Fibroblast of peridontal ligament (primary cell): ENCODE data around the gene TLK2.
"Not testable (repeated sequence)": the region's sequence is repeated elsewhere in the genome, so short reads cannot be mapped to it uniquely, and the experiment has no call there.

Experiments
- DNase-seq: peaks from one replicate; pipeline ENCODE4 v3.0.0-alpha.2; 2010; ENCODE audit errors: extremely low read depth

TLK2 gene

GRCh38 chr17:62478424-62478879 is at the start of gene TLK2:
TSS of gene TLK2 (plus strand) at chr17:62478825. CDS start at chr17:62481126, 2,301 bp downstream.
- peak; percentile 68 for DNase-seq

GRCh38 chr17:62435251-62435650 is 43.4 kb upstream of the TLK2 start:
- DNase-seq = not testable (repeated sequence)

GRCh38 chr17:62441181-62441580 is 37.4 kb upstream of the TLK2 start:
- DNase-seq = not testable (repeated sequence)

- DNase-seq = no peak
Measured at GRCh38 chr17:62444063-62444462, 34.6 kb upstream of the TLK2 start.

- DNase-seq = not testable (repeated sequence)
Measured at GRCh38 chr17:62445791-62446190, 32.8 kb upstream of the TLK2 start.

GRCh38 chr17:62452195-62452594 is 26.4 kb upstream of the TLK2 start:
- DNase-seq = not testable (repeated sequence)

GRCh38 chr17:62453041-62453440 is 25.6 kb upstream of the TLK2 start:
- DNase-seq = not testable (repeated sequence)

GRCh38 chr17:62453656-62454055 is 25.0 kb upstream of the TLK2 start:
- not testable (repeated sequence) for DNase-seq

- DNase-seq = not testable (repeated sequence)
Measured at GRCh38 chr17:62454111-62454510, 24.5 kb upstream of the TLK2 start.

- DNase-seq = no peak
Measured at GRCh38 chr17:62456016-62456415, 22.6 kb upstream of the TLK2 start.

GRCh38 chr17:62458483-62458882 is 20.1 kb upstream of the TLK2 start:
- not testable (repeated sequence) for DNase-seq

- DNase-seq = not testable (repeated sequence)
Measured at GRCh38 chr17:62464422-62464821, 14.2 kb upstream of the TLK2 start.

GRCh38 chr17:62465271-62465670 is 13.4 kb upstream of the TLK2 start:
- DNase-seq = not testable (repeated sequence)

- DNase-seq = peak; percentile 58
Measured at GRCh38 chr17:62470666-62471379, 7.8 kb upstream of the TLK2 start.

- DNase-seq = not testable (repeated sequence)
Measured at GRCh38 chr17:62471380-62471880, 7.2 kb upstream of the TLK2 start.

GRCh38 chr17:62473030-62473982 is 5.3 kb upstream of the TLK2 start:
- DNase-seq = not testable (repeated sequence)

GRCh38 chr17:62477111-62477510 is 1.5 kb upstream of the TLK2 start:
- DNase-seq = not testable (repeated sequence)

GRCh38 chr17:62477718-62478408 is 762 bp upstream of the TLK2 start:
- not testable (repeated sequence) for DNase-seq

- peak; percentile 12 for DNase-seq
Measured at GRCh38 chr17:62478880-62479638, 434 bp downstream of the TLK2 start.

- DNase-seq = peak; percentile 17
Measured at GRCh38 chr17:62479639-62480258, 1.1 kb downstream of the TLK2 start.
